Esophagus muscularis mucosa (tissue), 4 donors: ENCODE data around the gene SLC4A3. TPM values are rescaled to one million over a fixed set of nuclear protein-coding genes. Genes with fewer than 3 reads are reported as not detected.

ENCODE experiments used
- DNase-seq: peaks from one replicate; pipeline ENCODE4 v3.0.0-alpha.2; 2017; ENCODE audit errors: extremely low spot score
- H3K27ac ChIP-seq, 4 donors: fragments of 200-600 bp; sonication (generic); replicated peaks in 1 of 4; 1 replicate in 3 of 4; 2 replicates in 1 of 4; pipeline ENCODE4 v1.5.1; 2016 to 2019; ENCODE audit warnings: mild to moderate bottlenecking in 1 of 4
- H3K27me3 ChIP-seq, 4 donors: fragments of 200-600 bp; sonication (generic); one replicate each; pipeline versions ENCODE4 v1.5.1 to v1.6.0; 2016 to 2019
- H3K36me3 ChIP-seq, 4 donors: fragments of 200-600 bp; sonication (generic); one replicate each; pipeline ENCODE4 v1.5.1; 2016 to 2019
- H3K4me1 ChIP-seq, 4 donors: fragments of 200-600 bp; sonication (generic); one replicate each; pipeline ENCODE4 v1.5.1; 2016 to 2019
- H3K4me3 ChIP-seq, 4 donors: fragments of 200-600 bp; sonication (generic); 1 replicate in 2 of 4; 2 replicates in 2 of 4; pipeline ENCODE4 v1.5.1; 2016 to 2019; ENCODE audit warnings: mild to moderate bottlenecking in 4 of 4, moderate library complexity in 1 of 4
- H3K9me3 ChIP-seq, 4 donors: fragments of 200-600 bp; sonication (generic); 1 replicate in 3 of 4; 2 replicates in 1 of 4; pipeline ENCODE4 v1.5.1; 2016 to 2019
- EP300 ChIP-seq: sonication (generic); formaldehyde crosslinking; IDR thresholded peaks from one replicate; pipeline ENCODE4 v1.6.1; 2017; ENCODE audit warnings: antibody characterized with exemption
- POLR2A ChIP-seq: fragments of 450-650 bp; IDR thresholded peaks from one replicate; pipeline ENCODE4 v1.6.1; 2017; ENCODE audit warnings: antibody characterized with exemption, moderate library complexity, mild to moderate bottlenecking, low read depth
- POLR2AphosphoS5 ChIP-seq, 2 donors: sonication (generic); formaldehyde crosslinking; IDR thresholded peaks; one replicate each; pipeline ENCODE4 v1.6.1; 2017; ENCODE audit warnings: antibody characterized with exemption in 2 of 2
- WGBS: methylation state at CpG from one replicate; pipeline ENCODE4 v1.1.5; 2018; 5-methylcytosine and 5-hydroxymethylcytosine counted together
- intact Hi-C: fragments of 100-400 bp; cut with DNase I; formaldehyde crosslinking; loops from one replicate; pipeline ENCODE4 v1.15.1; 2023
- total RNA-seq, 4 donors: library from RNA; depleted of rRNA; stranded (reverse); fragments of >200 nt; gene quantifications; one replicate each; pipeline versions ENCODE4 v1.1.0 to v1.2.1, GENCODE V29; 2016
- TF ChIP-seq, protein P1 (sequence below), 3 experiments: fragments of 200-600 bp in 2 of 3; fragments of 450-650 bp in 1 of 3; sonication (generic) in 2 of 3; IDR thresholded peaks; one replicate each; pipeline ENCODE4 v1.5.1; 2017 to 2019; ENCODE audit warnings: antibody characterized with exemption in 3 of 3, mild to moderate bottlenecking in 2 of 3, moderate library complexity in 1 of 3

SLC4A3 gene, protein sequence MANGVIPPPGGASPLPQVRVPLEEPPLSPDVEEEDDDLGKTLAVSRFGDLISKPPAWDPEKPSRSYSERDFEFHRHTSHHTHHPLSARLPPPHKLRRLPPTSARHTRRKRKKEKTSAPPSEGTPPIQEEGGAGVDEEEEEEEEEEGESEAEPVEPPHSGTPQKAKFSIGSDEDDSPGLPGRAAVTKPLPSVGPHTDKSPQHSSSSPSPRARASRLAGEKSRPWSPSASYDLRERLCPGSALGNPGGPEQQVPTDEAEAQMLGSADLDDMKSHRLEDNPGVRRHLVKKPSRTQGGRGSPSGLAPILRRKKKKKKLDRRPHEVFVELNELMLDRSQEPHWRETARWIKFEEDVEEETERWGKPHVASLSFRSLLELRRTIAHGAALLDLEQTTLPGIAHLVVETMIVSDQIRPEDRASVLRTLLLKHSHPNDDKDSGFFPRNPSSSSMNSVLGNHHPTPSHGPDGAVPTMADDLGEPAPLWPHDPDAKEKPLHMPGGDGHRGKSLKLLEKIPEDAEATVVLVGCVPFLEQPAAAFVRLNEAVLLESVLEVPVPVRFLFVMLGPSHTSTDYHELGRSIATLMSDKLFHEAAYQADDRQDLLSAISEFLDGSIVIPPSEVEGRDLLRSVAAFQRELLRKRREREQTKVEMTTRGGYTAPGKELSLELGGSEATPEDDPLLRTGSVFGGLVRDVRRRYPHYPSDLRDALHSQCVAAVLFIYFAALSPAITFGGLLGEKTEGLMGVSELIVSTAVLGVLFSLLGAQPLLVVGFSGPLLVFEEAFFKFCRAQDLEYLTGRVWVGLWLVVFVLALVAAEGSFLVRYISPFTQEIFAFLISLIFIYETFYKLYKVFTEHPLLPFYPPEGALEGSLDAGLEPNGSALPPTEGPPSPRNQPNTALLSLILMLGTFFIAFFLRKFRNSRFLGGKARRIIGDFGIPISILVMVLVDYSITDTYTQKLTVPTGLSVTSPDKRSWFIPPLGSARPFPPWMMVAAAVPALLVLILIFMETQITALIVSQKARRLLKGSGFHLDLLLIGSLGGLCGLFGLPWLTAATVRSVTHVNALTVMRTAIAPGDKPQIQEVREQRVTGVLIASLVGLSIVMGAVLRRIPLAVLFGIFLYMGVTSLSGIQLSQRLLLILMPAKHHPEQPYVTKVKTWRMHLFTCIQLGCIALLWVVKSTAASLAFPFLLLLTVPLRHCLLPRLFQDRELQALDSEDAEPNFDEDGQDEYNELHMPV
- total RNA-seq = 10 to 100 TPM; 15.0 to 30.4 (median 20.5) TPM

DNA sequence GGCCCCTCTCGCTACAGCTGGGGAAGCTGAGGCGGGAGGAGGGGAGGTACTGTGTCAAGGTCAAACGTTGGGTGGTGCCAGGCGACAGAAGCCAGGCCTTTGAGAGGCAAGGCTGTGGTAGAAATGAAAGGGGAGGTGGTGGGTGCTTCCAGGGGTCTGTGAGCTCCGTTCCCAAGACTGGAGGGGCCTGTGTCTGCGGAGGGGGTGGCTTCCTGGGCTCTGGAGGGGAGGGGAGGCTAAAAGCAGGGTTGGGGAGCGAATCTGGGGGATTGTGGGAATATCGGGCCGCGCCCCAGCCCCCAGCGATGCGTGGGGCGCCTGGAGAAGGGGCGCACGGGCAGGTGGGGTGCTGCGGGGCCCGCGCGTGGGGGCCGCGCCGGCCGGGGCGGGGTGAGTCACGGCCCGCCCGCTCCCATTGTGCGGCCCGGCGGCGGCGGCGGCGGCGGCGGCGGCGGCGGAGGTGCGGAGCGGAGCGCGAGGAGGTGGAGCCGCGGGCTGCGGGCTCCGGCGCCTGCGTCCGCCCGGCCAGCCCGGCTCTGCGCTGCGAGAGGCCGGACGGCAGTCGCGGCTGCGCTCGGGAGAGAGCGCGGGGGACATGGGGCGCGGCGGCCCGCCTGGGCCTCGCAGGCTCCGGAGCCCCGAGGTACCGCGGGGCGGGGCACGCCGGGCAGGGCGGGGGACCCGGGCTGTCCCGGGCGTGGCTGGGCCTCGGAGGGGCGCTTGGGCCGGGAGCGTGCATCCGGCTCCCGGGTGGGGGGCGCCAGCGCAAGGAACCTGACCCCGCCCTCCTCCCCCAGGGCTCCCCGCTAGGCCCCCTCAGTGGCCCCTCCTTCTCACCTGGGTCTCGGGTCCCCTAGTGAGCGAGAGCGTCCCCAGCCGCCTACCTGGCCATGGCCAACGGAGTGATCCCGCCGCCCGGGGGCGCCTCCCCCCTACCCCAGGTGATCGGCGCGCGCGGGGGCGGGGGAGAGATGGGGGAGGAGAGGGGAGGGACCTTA, at the start of gene SLC4A3:
Gene SLC4A3 (plus strand): TSS at position 528 of the 998 bp plus-strand sequence. CDS start 363 bp downstream, at position 891.
- intact Hi-C loops = no loop called here
- WGBS = 12% methylated on average over 19 of the region's 103 CpGs
- no peak for DNase-seq

DNA sequence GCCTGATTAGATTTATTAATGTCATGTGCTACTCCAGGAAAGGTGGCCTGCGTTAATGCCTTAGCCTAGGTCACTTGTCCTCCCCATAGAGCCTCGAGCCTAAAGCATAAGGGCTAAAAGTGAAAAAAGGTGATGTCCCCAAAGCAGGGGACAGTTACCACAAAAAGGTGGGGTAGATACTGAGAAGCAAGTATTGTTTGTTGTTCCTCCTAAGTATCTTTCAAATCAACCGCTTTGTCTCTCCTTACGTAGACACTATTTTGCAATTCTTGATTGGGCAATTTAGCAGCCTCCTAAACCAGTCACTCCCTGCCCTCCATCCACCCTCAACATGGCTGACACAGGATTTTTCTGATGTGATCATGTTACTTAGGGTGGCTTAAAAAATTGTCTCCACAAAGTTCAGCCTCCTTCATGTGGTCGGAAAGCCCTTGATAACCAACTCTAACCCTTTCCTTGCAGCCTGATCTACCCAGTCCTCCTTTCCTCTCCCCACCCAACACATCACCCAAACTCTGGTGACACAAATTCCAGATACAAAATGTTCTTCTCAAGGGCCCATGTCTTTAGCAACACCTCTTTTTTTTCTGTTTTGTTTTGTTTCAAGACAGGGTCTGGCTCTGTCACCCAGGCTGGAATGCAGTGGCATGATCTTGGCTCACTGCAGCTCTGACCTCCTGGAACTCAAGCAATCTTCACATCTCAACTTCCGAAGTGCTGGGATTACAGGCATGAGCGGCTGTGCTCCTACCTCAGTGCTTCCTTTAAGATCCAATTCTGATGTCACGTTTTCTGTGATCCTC, 48.4 kb upstream of the SLC4A3 start:
- Histone ChIP-seq H3K36me3 (no peaks in the 10 kb centered on the region), H3K27ac (no peak overlapping the region), H3K4me3 (no peak overlapping the region), H3K27me3 (peaks cover 0 to 45% (median 0%) of the 10 kb centered on the region in 4 donors), H3K9me3 (no peaks in the 10 kb centered on the region), H3K4me1 (no peaks in the 10 kb centered on the region)
- intact Hi-C loops = no loop called here
- WGBS = 73% methylated on average over 8 of the region's 8 CpGs
- no peak for DNase-seq
- TF ChIP-seq POLR2AphosphoS5 (IDR thresholded peaks at IDR 0.05) (no peak), EP300 (no peak), POLR2A (no peak)
- TF ChIP-seq, protein P1, sequence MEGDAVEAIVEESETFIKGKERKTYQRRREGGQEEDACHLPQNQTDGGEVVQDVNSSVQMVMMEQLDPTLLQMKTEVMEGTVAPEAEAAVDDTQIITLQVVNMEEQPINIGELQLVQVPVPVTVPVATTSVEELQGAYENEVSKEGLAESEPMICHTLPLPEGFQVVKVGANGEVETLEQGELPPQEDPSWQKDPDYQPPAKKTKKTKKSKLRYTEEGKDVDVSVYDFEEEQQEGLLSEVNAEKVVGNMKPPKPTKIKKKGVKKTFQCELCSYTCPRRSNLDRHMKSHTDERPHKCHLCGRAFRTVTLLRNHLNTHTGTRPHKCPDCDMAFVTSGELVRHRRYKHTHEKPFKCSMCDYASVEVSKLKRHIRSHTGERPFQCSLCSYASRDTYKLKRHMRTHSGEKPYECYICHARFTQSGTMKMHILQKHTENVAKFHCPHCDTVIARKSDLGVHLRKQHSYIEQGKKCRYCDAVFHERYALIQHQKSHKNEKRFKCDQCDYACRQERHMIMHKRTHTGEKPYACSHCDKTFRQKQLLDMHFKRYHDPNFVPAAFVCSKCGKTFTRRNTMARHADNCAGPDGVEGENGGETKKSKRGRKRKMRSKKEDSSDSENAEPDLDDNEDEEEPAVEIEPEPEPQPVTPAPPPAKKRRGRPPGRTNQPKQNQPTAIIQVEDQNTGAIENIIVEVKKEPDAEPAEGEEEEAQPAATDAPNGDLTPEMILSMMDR (IDR thresholded peaks at IDR 0.05) = no peak

More for the DNA sequence above, at the start of gene SLC4A3:
- peaks cover 0 to 8% (median 3%) of the 10 kb centered on the region in 4 donors for H3K36me3 ChIP-seq
- TF ChIP-seq EP300 (no peak), POLR2AphosphoS5 (IDR thresholded peaks at IDR 0.05) (no peak), POLR2A (no peak)
- TF ChIP-seq, protein P1 (IDR thresholded peaks at IDR 0.05) = no peak
- peak within 1 kb of the TSS; percentile 27 to 69 (median 65) for H3K27ac ChIP-seq
- H3K4me3 ChIP-seq = peak within 1 kb of the TSS; percentile 69 to 80 (median 72)
- H3K9me3 ChIP-seq = no peaks in the 10 kb centered on the region
- H3K27me3 ChIP-seq = peaks cover 0 to 16% (median 0%) of the 10 kb centered on the region in 4 donors
- H3K4me1 ChIP-seq = peaks cover 0 to 21% (median 18%) of the 10 kb centered on the region in 4 donors

DNA sequence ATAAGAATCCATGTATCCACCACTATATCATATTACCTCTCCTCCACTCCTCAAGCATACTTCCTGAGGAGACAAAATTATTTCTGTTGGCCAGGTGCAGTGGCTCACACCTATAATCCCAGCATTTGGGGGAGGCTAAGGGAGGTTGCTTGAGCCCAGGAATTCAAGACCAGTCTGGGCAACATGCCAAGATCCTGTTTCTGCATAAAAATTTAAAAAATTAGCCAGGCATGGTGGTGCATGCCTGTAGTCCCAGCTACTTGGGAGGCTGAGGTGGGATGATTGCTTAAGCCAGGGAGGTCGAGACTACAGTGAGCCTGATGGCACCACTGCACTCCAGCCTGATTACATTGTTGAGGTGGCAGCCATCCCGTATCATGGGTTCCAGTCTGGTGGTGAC, 46.1 kb upstream of the SLC4A3 start:
- Histone ChIP-seq H3K4me1 (no peaks in the 10 kb centered on the region), H3K9me3 (no peaks in the 10 kb centered on the region), H3K27ac (no peak overlapping the region), H3K27me3 (peaks cover 0 to 28% (median 0%) of the 10 kb centered on the region in 4 donors), H3K36me3 (no peaks in the 10 kb centered on the region), H3K4me3 (no peak overlapping the region)
- intact Hi-C loops = no loop called here
- 78% methylated on average over 2 of the region's 2 CpGs for WGBS
- TF ChIP-seq POLR2AphosphoS5 (IDR thresholded peaks at IDR 0.05) = no peak
- TF ChIP-seq, protein P1 (IDR thresholded peaks at IDR 0.05) = no peak
- no peak for TF ChIP-seq POLR2A
- TF ChIP-seq EP300 = no peak
- no peak for DNase-seq
